ENCODE results near the gene RAC3. TPM values are rescaled to one million over a fixed set of nuclear protein-coding genes. Genes with fewer than 3 reads are reported as not detected.

Gene RAC3
- total RNA-seq, 1 experiment from 2014 or later: 84.8 TPM

GRCh38 chr17:82079001-82079677 is 47.7 kb downstream of the RAC3 start:
- Histone ChIP-seq H3K14ac (ENCODE audit: insufficient read depth, low read length) (no peak overlapping the region), H3K79me1 (ENCODE audit: insufficient read depth, low read depth, low read length, poor library complexity, severe bottlenecking) (no peaks in the 10 kb centered on the region), H4K5ac (ENCODE audit: insufficient read length, low read depth, low read length) (no peak overlapping the region), H3K27ac (ENCODE audit: insufficient read length, low read depth, low read length) (no peak overlapping the region), H2AFZ (ENCODE audit: low read length) (no peak overlapping the region), H3K4me2 (ENCODE audit: insufficient read depth, insufficient read length, low read length) (no peak overlapping the region), H3K9me3 (ENCODE audit: control insufficient read depth, low read depth, low read length) (no peaks in the 10 kb centered on the region), H3K23ac (ENCODE audit: insufficient read length, low read depth, low read length) (no peak overlapping the region), H3K4me1 (ENCODE audit: insufficient read depth, low read length) (no peaks in the 10 kb centered on the region), H2BK5ac (ENCODE audit: insufficient read length, low read length) (no peak overlapping the region), H3K18ac (ENCODE audit: insufficient read length, low read depth, low read length) (no peak overlapping the region), H2AK5ac (ENCODE audit: insufficient read length, low read length) (no peak overlapping the region), H4K91ac (ENCODE audit: insufficient read length, low read depth, low read length) (no peak overlapping the region), H2BK12ac (ENCODE audit: insufficient read length, low read depth, low read length) (no peak overlapping the region), H3T11ph (ENCODE audit: low read length) (no peak overlapping the region), H3K4ac (ENCODE audit: low read depth, low read length) (no peak overlapping the region), H3K56ac (ENCODE audit: insufficient read length, low read depth, low read length) (no peak overlapping the region), H2BK20ac (ENCODE audit: low read depth, low read length, poor library complexity, severe bottlenecking) (no peak overlapping the region), H2BK120ac (ENCODE audit: low read depth, low read length, poor library complexity, severe bottlenecking) (no peak overlapping the region), H3K79me2 (ENCODE audit: insufficient read depth, low read length) (no peaks in the 10 kb centered on the region), H3K23me2 (ENCODE audit: insufficient read length, low read depth, low read length, poor library complexity, severe bottlenecking) (no peaks in the 10 kb centered on the region), H2BK15ac (ENCODE audit: low read depth, low read length) (no peak overlapping the region), H4K8ac (replicated peaks; ENCODE audit: insufficient read length, low read depth, low read length) (no peak overlapping the region), H3K9ac (ENCODE audit: extremely low read depth, insufficient read length, low read length) (no peak overlapping the region), H3K27me3 (ENCODE audit: insufficient read depth, low read length) (no peaks in the 10 kb centered on the region), H4K20me1 (ENCODE audit: control insufficient read depth, insufficient read depth, insufficient read length) (no peaks in the 10 kb centered on the region)
- Mint-ChIP-seq H3K4me1 (no peaks in the 10 kb centered on the region; a peak in 2 of 4 replicates), H3K27me3 (ENCODE audit: low read depth) (peaks cover 13% of the 10 kb centered on the region), H3K36me3 (ENCODE audit: insufficient read depth in 1 of 3, low read depth in 3 of 3) (peaks cover 20 to 48% (median 46%) of the 10 kb centered on the region in 3 experiments; a peak in 6 of 7 replicates), H3K9me3 (no peaks in the 10 kb centered on the region), H3K4me3 (no peak overlapping the region), H3K27ac (no peak overlapping the region)
- DNase-seq: no peak
- TF ChIP-seq, protein P1, sequence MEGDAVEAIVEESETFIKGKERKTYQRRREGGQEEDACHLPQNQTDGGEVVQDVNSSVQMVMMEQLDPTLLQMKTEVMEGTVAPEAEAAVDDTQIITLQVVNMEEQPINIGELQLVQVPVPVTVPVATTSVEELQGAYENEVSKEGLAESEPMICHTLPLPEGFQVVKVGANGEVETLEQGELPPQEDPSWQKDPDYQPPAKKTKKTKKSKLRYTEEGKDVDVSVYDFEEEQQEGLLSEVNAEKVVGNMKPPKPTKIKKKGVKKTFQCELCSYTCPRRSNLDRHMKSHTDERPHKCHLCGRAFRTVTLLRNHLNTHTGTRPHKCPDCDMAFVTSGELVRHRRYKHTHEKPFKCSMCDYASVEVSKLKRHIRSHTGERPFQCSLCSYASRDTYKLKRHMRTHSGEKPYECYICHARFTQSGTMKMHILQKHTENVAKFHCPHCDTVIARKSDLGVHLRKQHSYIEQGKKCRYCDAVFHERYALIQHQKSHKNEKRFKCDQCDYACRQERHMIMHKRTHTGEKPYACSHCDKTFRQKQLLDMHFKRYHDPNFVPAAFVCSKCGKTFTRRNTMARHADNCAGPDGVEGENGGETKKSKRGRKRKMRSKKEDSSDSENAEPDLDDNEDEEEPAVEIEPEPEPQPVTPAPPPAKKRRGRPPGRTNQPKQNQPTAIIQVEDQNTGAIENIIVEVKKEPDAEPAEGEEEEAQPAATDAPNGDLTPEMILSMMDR (conservative IDR thresholded peaks at IDR 0.05): no peak
- WGBS (ENCODE audit: extremely low coverage, insufficient read length, low lambda C conversion rate): no CpG with 5 or more reads among the region's 47 CpGs

Measured in H9 (cell line).